Measurements from ENCODE around the gene BOLA1. TPM values are rescaled to one million over a fixed set of nuclear protein-coding genes. Genes with fewer than 3 reads are reported as not detected.
A peak's percentile ranks its signal among the peaks of the same experiment; 100 is the strongest.

Gene BOLA1
- total and polyA plus RNA-seq, 3 experiments from 2014 or later = 27.3 to 31.6 (median 28.4) TPM

- ChIA-PET CTCF (interaction anchor here (0.6 to 2.2 kb wide), 13 partner anchors 9 to 299 kb away, joined by 3 to 11 read pairs (median 4); partner anchors contain the start of genes BOLA1, SF3B4 and VPS45), POLR2A (interaction anchor here (0.6 to 8.3 kb wide), 14 partner anchors 12 to 691 kb away, joined by 3 to 177 read pairs (median 8); partner anchors contain the start of genes ANP32E, BOLA1, MCL1 and PLEKHO1)
- peak overlapping the region; percentile 94 for H3K27ac ChIP-seq (ENCODE audit: low read depth, low read length)
- Mint-ChIP-seq H3K4me3 (no peak overlapping the region), H3K36me3 (no peaks in the 10 kb centered on the region), H3K27ac (no peak overlapping the region), H3K4me1 (peaks cover 3 to 4% (median 4%) of the 10 kb centered on the region in 3 donors), H3K9me3 (no peaks in the 10 kb centered on the region), H3K27me3 (no peaks in the 10 kb centered on the region)
- no peaks in the 10 kb centered on the region for H3K27me3 ChIP-seq (ENCODE audit: insufficient read depth, low read length, poor library complexity, severe bottlenecking)
- H3K4me3 ChIP-seq (ENCODE audit: low read length) = peak overlapping the region; percentile 76
- peaks cover 23% of the 10 kb centered on the region for H3K4me1 ChIP-seq (ENCODE audit: insufficient read depth, low read length)
- no peaks in the 10 kb centered on the region for H3K36me3 ChIP-seq (ENCODE audit: insufficient read depth, low read length)
- peak in 3 of 5 donors; percentile 58 to 76 (median 61) for DNase-seq
- no peaks in the 10 kb centered on the region for H3K9me3 ChIP-seq (ENCODE audit: low read length)
Observed at GRCh38 chr1:149888247-149888998, 10.9 kb upstream of the BOLA1 start.

GRCh38 chr1:149888999-149889289 lies 10.4 kb upstream of the BOLA1 start:
- Mint-ChIP-seq H3K4me1 (peaks cover 0 to 4% (median 4%) of the 10 kb centered on the region in 3 donors), H3K36me3 (no peaks in the 10 kb centered on the region), H3K27ac (no peak overlapping the region), H3K27me3 (no peaks in the 10 kb centered on the region), H3K9me3 (no peaks in the 10 kb centered on the region), H3K4me3 (no peak overlapping the region)
- Histone ChIP-seq H3K4me3 (ENCODE audit: low read length) (peak overlapping the region; percentile 76), H3K36me3 (ENCODE audit: insufficient read depth, low read length) (no peaks in the 10 kb centered on the region), H3K4me1 (ENCODE audit: insufficient read depth, low read length) (peaks cover 18% of the 10 kb centered on the region), H3K27me3 (ENCODE audit: insufficient read depth, low read length, poor library complexity, severe bottlenecking) (no peaks in the 10 kb centered on the region), H3K27ac (ENCODE audit: low read depth, low read length) (peak overlapping the region; percentile 94), H3K9me3 (ENCODE audit: low read length) (no peaks in the 10 kb centered on the region)
- POLR2A ChIA-PET = interaction anchor here (0.6 to 8.3 kb wide), 5 partner anchors 11 to 353 kb away, joined by 3 to 177 read pairs (median 31); partner anchors contain the start of genes BOLA1 and SF3B4
- CTCF ChIA-PET = interaction anchor here (0.6 to 2.2 kb wide), 6 partner anchors 12 to 298 kb away, joined by 3 to 11 read pairs (median 3); no protein-coding TSS in a partner anchor
- DNase-seq = no peak

- H3K4me3 ChIP-seq (ENCODE audit: low read length) = no peak overlapping the region
- ChIA-PET CTCF (interaction anchor here (1.3 kb wide), 1 partner anchor 9 kb away, joined by 3 read pairs; a partner anchor contains a TSS), POLR2A (no interaction called here)
- no peaks in the 10 kb centered on the region for H3K27me3 ChIP-seq (ENCODE audit: insufficient read depth, low read length, poor library complexity, severe bottlenecking)
- Mint-ChIP-seq H3K4me1 (peaks cover 17 to 20% (median 20%) of the 10 kb centered on the region in 3 donors), H3K27ac (no peak overlapping the region), H3K4me3 (no peak overlapping the region), H3K36me3 (peaks cover 0 to 4% (median 2%) of the 10 kb centered on the region in 3 donors), H3K27me3 (no peaks in the 10 kb centered on the region), H3K9me3 (no peaks in the 10 kb centered on the region)
- H3K9me3 ChIP-seq (ENCODE audit: low read length) = no peaks in the 10 kb centered on the region
- H3K36me3 ChIP-seq (ENCODE audit: insufficient read depth, low read length) = no peaks in the 10 kb centered on the region
- no peak overlapping the region for H3K27ac ChIP-seq (ENCODE audit: low read depth, low read length)
- no peak for DNase-seq
- H3K4me1 ChIP-seq (ENCODE audit: insufficient read depth, low read length) = peaks cover 7% of the 10 kb centered on the region
Observed at GRCh38 chr1:149896575-149896974, 2.8 kb upstream of the BOLA1 start.

- H3K27me3 ChIP-seq (ENCODE audit: insufficient read depth, low read length, poor library complexity, severe bottlenecking) = no peaks in the 10 kb centered on the region
- H3K27ac ChIP-seq (ENCODE audit: low read depth, low read length) = no peak overlapping the region
- peaks cover 0 to 21% (median 17%) of the 10 kb centered on the region in 3 donors for H3K36me3 Mint-ChIP-seq
- peaks cover 7% of the 10 kb centered on the region for H3K4me1 ChIP-seq (ENCODE audit: insufficient read depth, low read length)
- no peaks in the 10 kb centered on the region for H3K9me3 Mint-ChIP-seq
- peaks cover 17 to 20% (median 18%) of the 10 kb centered on the region in 3 donors for H3K4me1 Mint-ChIP-seq
- no peak for DNase-seq
- POLR2A ChIA-PET = no interaction called here
- H3K27me3 Mint-ChIP-seq = peaks cover 0 to 4% of the 10 kb centered on the region in 2 donors
- H3K36me3 ChIP-seq (ENCODE audit: insufficient read depth, low read length) = no peaks in the 10 kb centered on the region
- CTCF ChIA-PET = no interaction called here
- H3K4me3 ChIP-seq (ENCODE audit: low read length) = no peak overlapping the region
- no peak overlapping the region for H3K4me3 Mint-ChIP-seq
- no peaks in the 10 kb centered on the region for H3K9me3 ChIP-seq (ENCODE audit: low read length)
- H3K27ac Mint-ChIP-seq = peak overlapping the region in 1 of 8 donors; percentile 58
Observed at GRCh38 chr1:149903836-149904491, 4.6 kb downstream of the BOLA1 start.

GRCh38 chr1:149906570-149907075 lies 7.3 kb downstream of the BOLA1 start:
- no peak overlapping the region for H3K4me3 ChIP-seq (ENCODE audit: low read length)
- H3K27me3 ChIP-seq (ENCODE audit: insufficient read depth, low read length, poor library complexity, severe bottlenecking) = no peaks in the 10 kb centered on the region
- Mint-ChIP-seq H3K4me1 (peaks cover 0 to 2% (median 0%) of the 10 kb centered on the region in 3 donors), H3K27ac (no peak overlapping the region), H3K27me3 (peaks cover 0 to 10% of the 10 kb centered on the region in 2 donors), H3K4me3 (no peak overlapping the region), H3K9me3 (no peaks in the 10 kb centered on the region), H3K36me3 (peaks cover 0 to 23% (median 22%) of the 10 kb centered on the region in 3 donors)
- no peaks in the 10 kb centered on the region for H3K4me1 ChIP-seq (ENCODE audit: insufficient read depth, low read length)
- no peaks in the 10 kb centered on the region for H3K36me3 ChIP-seq (ENCODE audit: insufficient read depth, low read length)
- POLR2A ChIA-PET = no interaction called here
- H3K27ac ChIP-seq (ENCODE audit: low read depth, low read length) = no peak overlapping the region
- no peak for DNase-seq
- no peaks in the 10 kb centered on the region for H3K9me3 ChIP-seq (ENCODE audit: low read length)
- CTCF ChIA-PET = interaction anchor here (1.4 kb wide), 1 partner anchor 22 kb away, joined by 3 read pairs; no protein-coding TSS in a partner anchor

- H3K4me1 Mint-ChIP-seq = peaks cover 26 to 42% (median 36%) of the 10 kb centered on the region in 3 donors
Observed at GRCh38 chr1:149914545-149914944, 15.2 kb downstream of the BOLA1 start.

GRCh38 chr1:149915429-149916192 lies 16.2 kb downstream of the BOLA1 start:
- Histone ChIP-seq H3K9me3 (ENCODE audit: low read length) (no peaks in the 10 kb centered on the region), H3K36me3 (ENCODE audit: insufficient read depth, low read length) (no peaks in the 10 kb centered on the region), H3K4me1 (ENCODE audit: insufficient read depth, low read length) (peaks cover 22% of the 10 kb centered on the region), H3K27me3 (ENCODE audit: insufficient read depth, low read length, poor library complexity, severe bottlenecking) (no peaks in the 10 kb centered on the region), H3K27ac (ENCODE audit: low read depth, low read length) (no peak overlapping the region), H3K4me3 (ENCODE audit: low read length) (no peak overlapping the region)
- H3K4me3 Mint-ChIP-seq = peak overlapping the region; percentile 85 to 94 (median 86)
- H3K27ac Mint-ChIP-seq = peak overlapping the region in 7 of 8 donors; percentile 7 to 94 (median 50)
- no peak for DNase-seq
- POLR2A ChIA-PET = interaction anchor here (0.6 to 1.5 kb wide), 4 partner anchors 16 to 319 kb away, joined by 3 to 6 read pairs (median 4); a partner anchor contains a TSS
- peaks cover 0 to 9% (median 9%) of the 10 kb centered on the region in 3 donors for H3K36me3 Mint-ChIP-seq
- CTCF ChIA-PET = interaction anchor here (1.3 kb wide), 1 partner anchor 10 kb away, joined by 3 read pairs; no protein-coding TSS in a partner anchor
- H3K27me3 Mint-ChIP-seq = peaks cover 0 to 10% of the 10 kb centered on the region in 2 donors
- peaks cover 26 to 42% (median 36%) of the 10 kb centered on the region in 3 donors for H3K4me1 Mint-ChIP-seq
- no peaks in the 10 kb centered on the region for H3K9me3 Mint-ChIP-seq

More at GRCh38 chr1:149914545-149914944, 15.2 kb downstream of the BOLA1 start:
- Histone ChIP-seq H3K36me3 (ENCODE audit: insufficient read depth, low read length) (no peaks in the 10 kb centered on the region), H3K4me3 (ENCODE audit: low read length) (no peak overlapping the region), H3K9me3 (ENCODE audit: low read length) (no peaks in the 10 kb centered on the region), H3K27me3 (ENCODE audit: insufficient read depth, low read length, poor library complexity, severe bottlenecking) (no peaks in the 10 kb centered on the region), H3K4me1 (ENCODE audit: insufficient read depth, low read length) (peaks cover 22% of the 10 kb centered on the region), H3K27ac (ENCODE audit: low read depth, low read length) (no peak overlapping the region)
- ChIA-PET POLR2A (interaction anchor here (1.0 kb wide), 1 partner anchor 26 kb away, joined by 3 read pairs; no protein-coding TSS in a partner anchor), CTCF (interaction anchor here (1.3 kb wide), 1 partner anchor 9 kb away, joined by 3 read pairs; no protein-coding TSS in a partner anchor)
- H3K36me3 Mint-ChIP-seq = peaks cover 0 to 9% (median 9%) of the 10 kb centered on the region in 3 donors
- no peak overlapping the region for H3K4me3 Mint-ChIP-seq
- no peaks in the 10 kb centered on the region for H3K9me3 Mint-ChIP-seq
- H3K27me3 Mint-ChIP-seq = peaks cover 0 to 10% of the 10 kb centered on the region in 2 donors
- DNase-seq = no peak
- H3K27ac Mint-ChIP-seq = peak overlapping the region in 3 of 8 donors; percentile 14 to 67 (median 55)
